Astrocyte (in vitro differentiated cells and primary cell): ENCODE data around the gene TLCD5. TPM values are rescaled to one million over a fixed set of nuclear protein-coding genes. Genes with fewer than 3 reads are reported as not detected.

Source experiments
- DNase-seq: peaks from one replicate; pipeline ENCODE4 v3.0.0-alpha.2; 2010; ENCODE audit warnings: low read depth
- FAIRE-seq: peaks from 2 replicates; lab custom pipeline; 2011; peaks lifted over from hg19 to GRCh38; lab: Jason Lieb, UNC
- H2AFZ ChIP-seq: 2 replicates; pipeline ENCODE4 v1.6.0; 2012; ENCODE audit warnings: low read depth, low read length, inconsistent platforms
- H3K27ac ChIP-seq: 2 replicates; pipeline ENCODE4 v1.5.1; 2011; ENCODE audit warnings: low read depth, low read length, inconsistent platforms
- H3K27me3 ChIP-seq: 2 replicates; pipeline ENCODE4 v1.6.0; 2011; ENCODE audit warnings: low read length, inconsistent platforms; ENCODE audit not compliant: insufficient read depth
- H3K36me3 ChIP-seq: 2 replicates; pipeline ENCODE4 v1.5.1; 2011; ENCODE audit warnings: low read length, inconsistent platforms; ENCODE audit not compliant: insufficient read depth
- H3K4me1 ChIP-seq: 2 replicates; pipeline ENCODE4 v1.5.1; 2011; ENCODE audit warnings: low read length, inconsistent platforms; ENCODE audit not compliant: insufficient read depth
- H3K4me2 ChIP-seq: 2 replicates; pipeline ENCODE4 v1.6.0; 2012; ENCODE audit warnings: low read length, inconsistent platforms
- H3K4me3 ChIP-seq: 2 replicates; pipeline ENCODE4 v1.5.1; 2011; ENCODE audit warnings: low read depth, mild to moderate bottlenecking, low read length, inconsistent platforms; ENCODE audit not compliant: insufficient read depth
- H3K79me2 ChIP-seq: 2 replicates; pipeline ENCODE4 v1.6.0; 2012; ENCODE audit warnings: mild to moderate bottlenecking, low read length, inconsistent platforms; ENCODE audit not compliant: insufficient read depth
- H3K9ac ChIP-seq: 2 replicates; pipeline ENCODE4 v1.6.0; 2012; ENCODE audit warnings: mild to moderate bottlenecking, low read length, inconsistent platforms
- H3K9me3 ChIP-seq: 2 replicates; pipeline ENCODE4 v1.5.1; 2012; ENCODE audit warnings: low read depth, mild to moderate bottlenecking, low read length, inconsistent platforms; ENCODE audit not compliant: insufficient read depth
- H4K20me1 ChIP-seq: 2 replicates; pipeline ENCODE4 v1.6.0; 2012; ENCODE audit warnings: low read length, inconsistent platforms; ENCODE audit not compliant: insufficient read depth
- H3K27ac Mint-ChIP-seq: one replicate; pipeline ENCODE4 v1.8.0; 2021; ENCODE audit warnings: mild to moderate bottlenecking, mixed read lengths; ENCODE audit not compliant: unreplicated experiment
- H3K27me3 Mint-ChIP-seq: one replicate; pipeline ENCODE4 v1.8.0; 2021; ENCODE audit warnings: low read depth, mixed read lengths; ENCODE audit not compliant: unreplicated experiment
- H3K36me3 Mint-ChIP-seq: one replicate; pipeline ENCODE4 v1.8.0; 2021; ENCODE audit warnings: low read depth, mixed read lengths; ENCODE audit not compliant: unreplicated experiment
- H3K4me1 Mint-ChIP-seq: one replicate; pipeline ENCODE4 v1.8.0; 2021; ENCODE audit warnings: low read depth, mixed read lengths; ENCODE audit not compliant: unreplicated experiment
- H3K4me3 Mint-ChIP-seq: one replicate; pipeline ENCODE4 v1.8.0; 2021; ENCODE audit warnings: mild to moderate bottlenecking, moderate library complexity, mixed read lengths; ENCODE audit not compliant: unreplicated experiment
- H3K9me3 Mint-ChIP-seq: one replicate; pipeline ENCODE4 v1.8.0; 2021; ENCODE audit warnings: mild to moderate bottlenecking, mixed read lengths; ENCODE audit not compliant: unreplicated experiment
- EZH2 ChIP-seq: IDR thresholded peaks from 2 replicates; pipeline ENCODE4 v1.6.1; 2012; ENCODE audit warnings: mild to moderate bottlenecking, low read length, inconsistent platforms; ENCODE audit not compliant: insufficient read depth
- total RNA-seq: library from RNA; stranded (reverse); gene quantifications from 2 replicates; pipeline ENCODE4 v1.2.1, GENCODE V29; 2021
- TF ChIP-seq, protein P1 (sequence below): IDR thresholded peaks from 2 replicates; pipeline ENCODE4 v1.5.1; 2011; ENCODE audit warnings: low read depth, mild to moderate bottlenecking, inconsistent platforms, low read length, moderate library complexity; ENCODE audit not compliant: insufficient read depth

Gene TLCD5
- total RNA-seq, 1 donor from 2014 or later: 9.5 TPM

DNA sequence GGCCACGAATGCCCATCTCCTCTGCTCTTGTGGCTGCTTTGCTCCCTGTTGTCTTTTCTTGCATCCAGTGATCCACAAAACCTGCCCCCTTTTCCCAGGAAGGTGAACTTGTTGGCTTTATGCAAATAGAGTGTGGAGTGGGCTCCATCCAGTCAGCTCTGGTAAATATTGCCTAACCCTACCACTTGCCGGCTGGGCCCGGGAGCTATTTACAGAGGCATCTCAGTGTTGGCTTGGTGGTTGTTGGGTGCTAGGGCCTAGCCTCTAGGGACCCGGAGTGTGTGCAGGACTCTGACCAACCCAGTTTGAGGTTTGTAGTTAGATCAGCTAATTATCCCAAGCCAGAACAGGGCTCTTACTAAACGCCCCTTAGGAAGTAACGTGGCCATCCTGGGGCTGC, 40.8 kb upstream of the TLCD5 start:
- no peak overlapping the region for H3K4me3 ChIP-seq
- H3K9me3 Mint-ChIP-seq: no peaks in the 10 kb centered on the region
- H3K27me3 ChIP-seq: peaks cover 6% of the 10 kb centered on the region
- no peak overlapping the region for H2AFZ ChIP-seq
- no peaks in the 10 kb centered on the region for H4K20me1 ChIP-seq
- no peaks in the 10 kb centered on the region for H3K4me1 ChIP-seq
- no peak for TF ChIP-seq EZH2
- TF ChIP-seq, protein P1, sequence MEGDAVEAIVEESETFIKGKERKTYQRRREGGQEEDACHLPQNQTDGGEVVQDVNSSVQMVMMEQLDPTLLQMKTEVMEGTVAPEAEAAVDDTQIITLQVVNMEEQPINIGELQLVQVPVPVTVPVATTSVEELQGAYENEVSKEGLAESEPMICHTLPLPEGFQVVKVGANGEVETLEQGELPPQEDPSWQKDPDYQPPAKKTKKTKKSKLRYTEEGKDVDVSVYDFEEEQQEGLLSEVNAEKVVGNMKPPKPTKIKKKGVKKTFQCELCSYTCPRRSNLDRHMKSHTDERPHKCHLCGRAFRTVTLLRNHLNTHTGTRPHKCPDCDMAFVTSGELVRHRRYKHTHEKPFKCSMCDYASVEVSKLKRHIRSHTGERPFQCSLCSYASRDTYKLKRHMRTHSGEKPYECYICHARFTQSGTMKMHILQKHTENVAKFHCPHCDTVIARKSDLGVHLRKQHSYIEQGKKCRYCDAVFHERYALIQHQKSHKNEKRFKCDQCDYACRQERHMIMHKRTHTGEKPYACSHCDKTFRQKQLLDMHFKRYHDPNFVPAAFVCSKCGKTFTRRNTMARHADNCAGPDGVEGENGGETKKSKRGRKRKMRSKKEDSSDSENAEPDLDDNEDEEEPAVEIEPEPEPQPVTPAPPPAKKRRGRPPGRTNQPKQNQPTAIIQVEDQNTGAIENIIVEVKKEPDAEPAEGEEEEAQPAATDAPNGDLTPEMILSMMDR: no peak
- H3K36me3 ChIP-seq: no peaks in the 10 kb centered on the region
- H3K9ac ChIP-seq: no peak overlapping the region
- H3K27ac Mint-ChIP-seq: no peak overlapping the region
- H3K4me3 Mint-ChIP-seq: no peak overlapping the region
- H3K79me2 ChIP-seq: no peaks in the 10 kb centered on the region
- no peak overlapping the region for H3K4me2 ChIP-seq
- H3K27me3 Mint-ChIP-seq: peaks cover 24% of the 10 kb centered on the region
- H3K36me3 Mint-ChIP-seq: no peaks in the 10 kb centered on the region
- FAIRE-seq (no peak), DNase-seq (no peak)
- H3K9me3 ChIP-seq: no peaks in the 10 kb centered on the region
- H3K27ac ChIP-seq: no peak overlapping the region
- peaks cover 10% of the 10 kb centered on the region for H3K4me1 Mint-ChIP-seq

DNA sequence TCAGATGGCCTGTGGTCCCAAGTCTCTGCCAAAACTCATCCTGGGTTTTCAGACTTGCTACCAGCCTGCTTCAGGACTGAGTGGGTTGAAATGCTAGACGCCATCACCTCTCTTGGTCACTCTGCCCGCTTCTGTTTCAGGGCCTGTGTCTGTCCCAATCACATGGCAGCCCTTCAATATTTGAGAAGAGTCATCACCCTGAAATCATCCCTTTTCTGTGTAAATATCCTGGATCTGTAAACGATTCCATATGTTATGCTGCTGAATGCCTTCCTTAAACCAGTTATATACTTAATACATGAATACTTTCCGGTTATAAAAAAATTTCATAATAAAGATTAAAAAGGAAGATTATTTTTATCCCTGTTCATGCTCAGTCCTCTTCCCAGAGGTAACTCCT, 39.8 kb upstream of the TLCD5 start:
- H3K27me3 Mint-ChIP-seq: peaks cover 34% of the 10 kb centered on the region
- H3K4me3 ChIP-seq: no peak overlapping the region
- peaks cover 10% of the 10 kb centered on the region for H3K27me3 ChIP-seq
- H3K4me3 Mint-ChIP-seq: no peak overlapping the region
- no peaks in the 10 kb centered on the region for H3K79me2 ChIP-seq
- H3K4me2 ChIP-seq: no peak overlapping the region
- H3K4me1 ChIP-seq: no peaks in the 10 kb centered on the region
- no peaks in the 10 kb centered on the region for H3K9me3 ChIP-seq
- H3K36me3 ChIP-seq: no peaks in the 10 kb centered on the region
- no peaks in the 10 kb centered on the region for H3K36me3 Mint-ChIP-seq
- no peak for DNase-seq
- no peak for FAIRE-seq
- H3K9me3 Mint-ChIP-seq: no peaks in the 10 kb centered on the region
- H2AFZ ChIP-seq: no peak overlapping the region
- H3K4me1 Mint-ChIP-seq: peaks cover 10% of the 10 kb centered on the region
- H3K27ac Mint-ChIP-seq: no peak overlapping the region
- H3K27ac ChIP-seq: no peak overlapping the region
- H4K20me1 ChIP-seq: no peaks in the 10 kb centered on the region
- no peak overlapping the region for H3K9ac ChIP-seq
- TF ChIP-seq, protein P1: no peak

DNA sequence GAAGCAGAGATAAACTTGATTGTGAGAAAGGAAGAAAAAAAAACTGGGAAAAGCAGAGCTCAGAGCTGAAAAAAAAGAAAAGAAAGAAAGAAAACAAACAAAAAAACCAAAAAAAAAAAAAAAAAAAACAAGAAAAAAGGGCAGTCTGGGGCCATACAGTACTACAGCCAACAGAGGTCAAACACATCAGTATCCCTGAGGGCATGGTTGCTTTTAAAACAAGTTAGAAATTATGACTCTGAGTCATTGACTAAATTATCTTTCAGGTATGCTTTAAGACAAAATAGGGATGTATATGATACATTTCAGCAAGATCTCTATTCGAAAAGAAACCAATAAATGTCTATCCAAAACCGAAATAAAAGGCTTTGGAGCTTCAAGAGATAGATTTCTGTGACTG, 37.1 kb upstream of the TLCD5 start:
- H3K9me3 ChIP-seq: no peaks in the 10 kb centered on the region
- no peaks in the 10 kb centered on the region for H3K4me1 Mint-ChIP-seq
- peaks cover 37% of the 10 kb centered on the region for H3K27me3 Mint-ChIP-seq
- DNase-seq (no peak), FAIRE-seq (no peak)
- H3K4me2 ChIP-seq: no peak overlapping the region
- no peak overlapping the region for H3K4me3 ChIP-seq
- no peaks in the 10 kb centered on the region for H3K36me3 ChIP-seq
- no peak overlapping the region for H3K27ac ChIP-seq
- no peaks in the 10 kb centered on the region for H3K9me3 Mint-ChIP-seq
- no peak overlapping the region for H3K4me3 Mint-ChIP-seq
- no peaks in the 10 kb centered on the region for H4K20me1 ChIP-seq
- H3K27ac Mint-ChIP-seq: no peak overlapping the region
- no peak overlapping the region for H3K9ac ChIP-seq
- TF ChIP-seq, protein P1: no peak
- TF ChIP-seq EZH2: no peak
- H3K4me1 ChIP-seq: no peaks in the 10 kb centered on the region
- H3K36me3 Mint-ChIP-seq: no peaks in the 10 kb centered on the region
- no peak overlapping the region for H2AFZ ChIP-seq
- H3K79me2 ChIP-seq: no peaks in the 10 kb centered on the region
- peaks cover 27% of the 10 kb centered on the region for H3K27me3 ChIP-seq
